ENCODE results near the gene MAP3K9.
A peak's percentile ranks its signal among the peaks of the same experiment; 100 is the strongest.

The MAP3K9 gene

DNA sequence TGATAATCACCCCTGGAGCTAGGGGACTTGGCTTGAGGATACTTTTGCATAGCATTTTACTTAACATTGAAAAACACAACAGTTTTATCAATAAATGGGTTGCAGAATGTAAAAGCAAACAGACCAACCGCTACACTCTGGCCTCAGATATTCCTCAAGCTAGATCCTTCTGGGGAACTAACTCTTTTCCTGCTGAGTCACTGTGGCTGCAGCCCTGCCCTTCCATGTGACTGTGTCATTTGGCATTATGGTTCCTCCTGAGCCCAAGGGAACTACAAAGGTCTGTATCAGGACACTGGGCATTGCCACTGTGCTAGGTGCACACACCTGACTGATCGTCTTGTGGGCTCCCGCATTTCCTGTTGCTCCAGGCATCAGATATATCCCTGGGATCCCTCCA, 111.0 kb downstream of the MAP3K9 start:
- DNase-seq (ENCODE audit: low spot score) = peak; percentile 7

DNA sequence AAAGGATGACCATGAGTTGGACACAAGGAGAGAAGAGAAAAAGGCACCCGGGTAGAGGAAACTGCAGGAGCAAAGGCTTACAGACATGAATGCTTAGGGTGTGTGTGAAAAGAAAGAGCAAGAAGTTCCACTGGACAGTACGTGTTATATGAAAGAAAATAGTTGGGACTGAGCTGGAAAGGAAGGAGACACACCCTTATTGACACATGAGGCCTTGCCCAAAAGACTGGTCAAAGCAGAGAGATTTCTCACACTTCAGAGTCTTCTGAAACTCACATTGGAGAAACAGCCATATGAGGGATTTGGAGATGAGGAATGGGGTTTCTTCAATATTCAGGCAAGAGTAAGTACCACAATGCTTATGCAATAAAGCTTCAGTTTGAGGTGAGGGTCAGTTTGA, 111.6 kb downstream of the MAP3K9 start:
- DNase-seq (ENCODE audit: low spot score) = no peak

DNA sequence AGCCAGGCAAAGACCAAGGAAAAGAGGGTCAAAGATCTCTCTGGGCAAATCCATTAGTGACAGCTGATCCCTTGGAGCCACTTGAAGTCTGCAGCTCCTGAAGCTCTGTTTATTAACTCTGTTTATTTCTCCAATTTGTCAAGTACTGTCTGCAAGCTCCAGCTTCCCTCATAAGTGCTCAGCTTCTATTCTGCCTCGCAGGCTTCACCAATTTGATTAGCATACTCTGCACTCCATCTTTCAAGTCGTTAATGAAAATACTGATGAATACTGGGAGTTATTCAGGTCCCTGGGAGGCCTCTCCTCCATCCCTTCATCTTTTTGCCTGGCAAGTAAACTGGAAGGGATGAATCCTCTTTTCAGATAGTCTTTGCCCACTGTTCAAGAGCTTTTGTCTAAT, 113.3 kb downstream of the MAP3K9 start:
- no peak for DNase-seq (ENCODE audit: low spot score)

DNA sequence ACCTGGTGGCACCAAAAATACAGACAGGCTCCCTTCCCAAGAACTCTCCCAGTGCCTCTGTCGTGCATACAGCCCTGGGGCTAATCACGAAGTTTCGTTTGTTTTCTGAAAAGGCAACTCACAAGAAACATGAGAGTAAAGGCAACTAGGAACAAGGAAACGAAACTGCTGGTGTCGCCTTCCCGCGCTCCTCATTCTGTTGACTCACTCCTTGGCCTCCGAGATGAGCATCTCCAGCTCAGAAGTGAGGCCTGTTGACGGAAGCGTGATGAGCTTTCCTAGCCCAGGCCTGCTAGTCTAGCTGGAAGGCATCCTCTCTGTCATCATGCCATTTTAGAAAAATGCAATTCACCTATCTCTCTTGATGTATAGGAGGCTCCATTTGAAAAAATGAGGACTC, 117.1 kb downstream of the MAP3K9 start:
- DNase-seq (ENCODE audit: low spot score) = no peak

DNA sequence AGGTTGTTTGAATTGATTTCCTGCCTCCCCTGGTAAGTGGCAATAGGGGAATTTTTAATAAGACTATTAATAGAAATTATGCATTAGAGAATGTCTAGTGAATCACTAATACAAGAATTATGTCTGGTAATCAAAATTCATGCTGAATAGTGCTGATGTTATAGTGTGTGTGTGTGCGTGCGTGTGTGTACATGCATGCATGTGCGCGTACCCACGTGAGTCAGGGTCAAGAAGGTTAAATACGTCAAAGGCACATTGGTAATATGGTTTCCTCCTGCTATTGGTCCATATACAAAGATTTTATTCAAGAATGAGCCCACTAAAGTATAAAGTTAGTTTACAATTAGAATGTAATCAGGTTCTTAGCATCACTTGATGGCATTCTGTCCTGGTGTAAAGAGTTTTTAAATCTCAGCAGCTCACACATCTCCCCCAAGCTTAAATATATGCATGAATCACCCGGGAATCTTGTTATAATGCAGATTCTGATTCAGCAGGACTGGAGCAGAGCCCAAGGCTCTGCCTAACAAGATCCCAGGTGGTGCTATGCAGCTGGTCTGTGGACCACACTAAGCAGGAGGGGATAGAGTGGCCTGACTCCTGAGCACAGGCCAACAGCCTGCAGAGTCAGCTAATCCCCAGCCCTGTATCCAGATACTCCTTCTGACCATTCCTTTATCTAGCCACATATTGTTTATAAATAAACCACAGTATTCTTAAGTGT, 123.7 kb downstream of the MAP3K9 start:
- DNase-seq (ENCODE audit: low spot score) = no peak

DNA sequence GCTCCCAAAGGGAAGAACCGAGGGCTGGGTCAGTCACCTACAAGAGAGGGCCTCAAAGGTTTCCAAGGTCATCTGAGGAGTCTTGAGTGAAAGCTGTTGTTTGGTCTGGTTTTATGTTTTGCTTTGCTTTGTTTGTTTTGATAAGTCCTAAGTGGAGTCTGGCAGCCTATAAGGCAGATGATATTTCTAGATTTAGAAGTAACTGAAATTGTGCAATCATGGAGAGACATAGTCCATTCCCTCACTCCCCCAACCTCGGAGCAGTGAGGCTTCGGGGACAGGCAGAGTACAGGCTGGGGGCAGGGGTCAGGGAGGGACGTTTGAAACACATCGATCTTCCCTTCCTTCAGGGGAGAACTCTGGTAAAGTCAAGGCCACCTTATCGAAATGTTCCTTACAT, 125.3 kb downstream of the MAP3K9 start:
- no peak for DNase-seq (ENCODE audit: low spot score)

DNA sequence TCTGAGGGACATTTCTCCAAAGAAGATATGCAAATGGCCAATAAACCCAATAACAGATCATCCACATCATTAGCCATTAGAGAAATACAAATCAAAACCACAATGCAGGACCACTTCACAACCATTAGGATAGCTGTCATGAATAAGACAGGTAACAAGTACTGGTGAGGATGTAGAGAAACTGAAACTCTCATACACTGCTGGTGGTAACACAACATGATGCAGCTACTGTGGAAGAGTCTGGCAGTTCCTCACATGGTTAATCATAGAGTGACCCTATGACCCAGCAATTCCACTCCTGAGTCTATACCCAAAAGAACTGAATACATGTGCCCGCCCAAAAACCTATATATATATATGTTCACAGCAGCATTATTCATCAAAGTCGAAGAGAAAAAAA, 128.6 kb downstream of the MAP3K9 start:
- DNase-seq (ENCODE audit: low spot score) = no peak

DNA sequence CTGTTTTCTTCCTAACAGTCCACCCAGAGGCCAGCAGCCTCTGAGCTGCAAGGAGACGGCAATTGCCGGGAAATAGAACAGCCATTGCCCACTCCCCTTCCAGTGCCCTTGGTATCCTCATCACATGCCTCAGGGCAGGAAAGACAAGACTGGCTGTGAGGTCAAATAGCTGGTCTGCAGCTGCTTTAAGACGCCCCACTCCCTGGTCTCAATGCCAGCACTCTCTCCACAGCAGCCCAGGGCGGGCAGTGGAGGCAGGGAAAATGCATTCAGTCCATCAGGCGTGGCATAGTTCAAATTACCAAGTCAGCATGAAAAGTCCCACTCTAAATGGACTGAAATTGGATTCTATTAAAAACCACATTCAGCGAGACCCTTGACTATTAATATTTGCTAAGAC, 132.0 kb downstream of the MAP3K9 start:
- no peak for DNase-seq (ENCODE audit: low spot score)

Measured in hematopoietic multipotent progenitor cell treated with erythropoietin and hydrocortisone succinate and interleukin-3 and kit ligand, for 17 days (in vitro differentiated cells).